HG03558 (cell line): ENCODE data around the gene NFKBIZ.
"Not testable (repeated sequence)": the region's sequence is repeated elsewhere in the genome, so short reads cannot be mapped to it uniquely, and the experiment has no call there.

Experiments
- ATAC-seq: cut with Tn5 transposase; IDR thresholded peaks from one replicate; pipeline ENCODE4 v1.9.1; 2021; ENCODE audit warnings: moderate number of reproducible peaks; ENCODE audit not compliant: unreplicated experiment; ENCODE audit errors: extremely low read depth

NFKBIZ gene

DNA sequence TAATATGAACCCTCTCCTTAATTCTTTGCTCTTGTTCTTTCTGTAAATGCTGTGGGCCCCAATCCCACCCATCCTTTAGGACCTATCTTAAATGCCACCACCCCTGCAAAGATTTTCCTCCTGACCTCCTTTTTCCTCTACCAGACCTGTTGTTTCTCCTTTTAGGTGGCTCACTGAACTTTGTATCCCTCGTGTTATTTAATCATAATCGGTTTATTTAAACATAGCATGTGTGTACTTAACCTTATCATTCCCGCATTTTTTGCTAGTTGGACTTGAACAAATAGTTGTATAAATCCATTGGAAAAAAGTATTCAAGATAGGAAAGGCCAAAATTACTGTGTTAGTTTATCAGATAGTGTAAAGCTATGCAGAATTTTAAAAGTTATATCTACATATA, 988 bp upstream of the NFKBIZ start:
- no peak for ATAC-seq

DNA sequence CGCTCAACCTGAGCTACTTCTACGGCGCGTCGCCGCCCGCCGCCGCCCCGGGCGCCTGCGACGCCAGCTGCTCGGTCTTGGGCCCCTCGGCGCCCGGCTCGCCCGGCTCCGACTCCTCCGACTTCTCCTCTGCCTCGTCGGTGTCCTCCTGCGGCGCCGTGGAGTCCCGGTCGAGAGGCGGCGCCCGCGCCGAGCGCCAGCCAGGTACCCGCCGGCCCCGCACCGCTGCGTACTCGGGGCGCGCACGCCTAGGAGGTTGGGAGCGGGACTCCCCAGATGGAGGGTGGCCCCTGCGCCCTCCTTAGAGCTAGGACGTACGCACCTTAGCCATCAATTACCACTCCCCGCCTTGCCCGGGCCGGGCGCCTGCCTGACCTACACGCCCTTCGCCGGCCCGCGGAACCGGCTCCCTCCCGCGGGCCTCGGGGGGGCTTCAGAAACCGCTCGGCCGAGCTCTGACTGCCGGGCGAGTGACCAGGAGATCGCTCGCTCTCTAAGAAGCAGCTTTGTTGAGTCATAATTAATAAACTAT, 466 bp downstream of the NFKBIZ start:
- ATAC-seq = peak; percentile 11

DNA sequence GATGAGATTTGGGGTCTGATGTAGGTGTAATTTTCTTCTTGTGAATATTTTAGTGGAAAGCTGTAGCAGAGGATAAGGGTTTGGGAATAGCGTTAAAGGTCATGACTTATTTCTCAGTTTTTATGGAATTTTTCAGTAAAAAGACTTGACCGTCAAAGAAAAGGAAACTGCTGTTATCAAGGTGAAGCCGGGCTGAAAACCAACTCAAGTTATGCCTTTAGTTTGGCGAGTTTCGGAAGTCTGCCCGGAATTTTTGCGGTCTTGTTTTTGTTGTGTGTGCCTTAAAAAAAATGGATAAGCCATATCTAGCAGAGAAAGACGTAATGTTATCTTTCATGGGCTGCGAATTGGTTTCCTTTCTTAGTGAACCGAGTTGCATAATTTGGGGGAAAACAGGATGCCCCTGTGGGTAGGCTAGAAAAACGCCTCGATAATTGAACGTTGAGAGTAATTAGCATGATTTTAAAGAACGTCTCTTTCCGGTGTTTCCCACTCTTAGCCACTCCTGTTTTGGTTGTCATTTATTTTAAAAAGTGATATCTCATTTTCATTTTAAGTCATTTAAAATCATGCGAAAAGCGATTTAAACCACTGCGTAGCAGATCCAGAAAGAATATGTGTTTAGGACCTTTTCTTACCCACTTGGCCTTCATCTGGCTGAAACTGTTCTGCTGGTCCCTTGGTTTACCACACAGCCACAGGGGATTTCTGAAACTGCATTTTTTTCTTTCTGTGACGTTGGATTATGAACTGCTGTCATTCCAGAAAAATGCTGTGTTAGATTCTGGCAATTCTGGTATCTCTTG, 1.1 kb downstream of the NFKBIZ start:
- peak; percentile 27 for ATAC-seq

DNA sequence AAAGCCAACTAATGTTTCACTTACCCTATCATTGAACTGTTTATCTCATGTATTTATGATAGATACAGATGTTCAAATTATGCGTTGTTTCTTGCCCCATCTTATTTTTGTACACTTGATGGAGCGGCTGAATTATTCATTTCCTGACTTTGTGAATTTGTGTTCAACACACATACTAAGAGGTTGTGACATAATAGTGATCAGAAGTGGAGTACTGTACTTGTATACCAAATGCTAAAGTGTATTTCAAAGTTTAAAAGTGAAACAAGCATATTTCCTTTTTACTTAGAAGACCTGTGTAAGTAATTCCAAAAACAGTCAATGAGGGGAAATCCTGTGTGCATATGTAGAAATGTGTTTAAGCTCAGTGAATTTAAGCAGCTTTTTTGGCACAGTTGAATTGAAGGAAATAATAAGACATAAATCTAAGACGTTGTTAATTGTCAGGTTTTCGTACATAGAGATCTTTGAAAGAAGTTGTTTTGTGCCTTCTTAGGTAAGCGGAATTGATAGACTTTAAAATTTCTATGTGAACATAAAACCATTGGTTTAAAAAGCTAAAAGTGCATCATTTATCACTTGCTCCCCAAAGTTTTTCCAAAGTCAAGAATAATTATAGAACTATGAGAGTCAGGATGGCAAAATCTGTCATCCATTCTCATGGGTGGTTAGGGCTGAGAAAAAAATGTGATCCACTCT, 1.9 kb downstream of the NFKBIZ start:
- no peak for ATAC-seq

DNA sequence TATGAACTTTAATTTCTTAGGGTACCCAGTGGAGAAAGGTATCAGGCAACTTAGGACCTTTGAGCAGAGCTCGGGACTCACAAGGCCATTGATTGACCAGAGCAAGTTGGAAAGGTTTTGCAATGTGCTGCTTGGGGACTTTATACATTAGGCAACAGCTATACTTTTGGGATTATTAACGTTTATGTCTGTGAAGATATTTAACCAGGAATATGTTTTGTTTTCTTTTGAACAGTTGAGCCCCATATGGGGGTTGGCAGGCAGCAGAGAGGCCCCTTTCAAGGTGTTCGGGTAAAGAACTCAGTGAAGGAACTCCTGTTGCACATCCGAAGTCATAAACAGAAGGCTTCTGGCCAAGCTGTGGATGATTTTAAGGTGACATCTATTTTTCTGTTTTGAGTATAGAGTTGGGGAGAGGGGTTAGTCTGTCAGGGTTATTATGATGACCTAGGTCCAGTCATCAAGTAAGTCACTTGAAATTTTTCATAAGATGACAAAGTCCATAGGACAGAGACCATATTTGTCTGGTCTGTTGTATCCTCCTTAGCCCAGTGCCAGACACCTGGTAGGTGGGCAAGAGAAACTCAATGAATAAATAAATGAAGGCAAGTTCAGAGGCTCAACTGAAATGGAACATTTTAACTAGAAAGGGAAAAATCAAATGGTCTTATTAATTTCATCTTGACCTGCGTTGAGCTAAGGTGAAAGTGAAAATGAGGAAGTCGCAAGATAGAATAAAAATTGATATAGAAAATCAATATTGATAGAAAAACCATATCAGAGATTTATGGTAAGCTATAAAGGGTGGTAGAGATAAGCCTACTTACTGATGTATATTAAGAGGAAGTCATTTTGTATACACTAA, 2.8 kb downstream of the NFKBIZ start:
- ATAC-seq = no peak

DNA sequence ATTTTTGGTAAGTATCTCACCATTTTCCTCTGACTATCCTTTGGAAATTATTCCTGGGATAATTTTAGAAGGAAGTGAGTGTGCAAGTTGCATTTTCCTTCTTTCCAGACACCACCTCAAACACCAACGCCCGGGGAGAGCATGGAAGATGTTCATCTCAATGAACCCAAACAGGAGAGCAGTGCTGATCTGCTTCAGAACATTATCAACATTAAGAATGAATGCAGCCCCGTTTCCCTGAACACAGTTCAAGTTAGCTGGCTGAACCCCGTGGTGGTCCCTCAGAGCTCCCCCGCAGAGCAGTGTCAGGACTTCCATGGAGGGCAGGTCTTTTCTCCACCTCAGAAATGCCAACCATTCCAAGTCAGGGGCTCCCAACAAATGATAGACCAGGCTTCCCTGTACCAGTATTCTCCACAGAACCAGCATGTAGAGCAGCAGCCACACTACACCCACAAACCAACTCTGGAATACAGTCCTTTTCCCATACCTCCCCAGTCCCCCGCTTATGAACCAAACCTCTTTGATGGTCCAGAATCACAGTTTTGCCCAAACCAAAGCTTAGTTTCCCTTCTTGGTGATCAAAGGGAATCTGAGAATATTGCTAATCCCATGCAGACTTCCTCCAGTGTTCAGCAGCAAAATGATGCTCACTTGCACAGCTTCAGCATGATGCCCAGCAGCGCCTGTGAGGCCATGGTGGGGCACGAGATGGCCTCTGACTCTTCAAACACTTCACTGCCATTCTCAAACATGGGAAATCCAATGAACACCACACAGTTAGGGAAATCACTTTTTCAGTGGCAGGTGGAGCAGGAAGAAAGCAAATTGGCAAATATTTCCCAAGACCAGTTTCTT, 3.9 kb downstream of the NFKBIZ start:
- no peak for ATAC-seq

DNA sequence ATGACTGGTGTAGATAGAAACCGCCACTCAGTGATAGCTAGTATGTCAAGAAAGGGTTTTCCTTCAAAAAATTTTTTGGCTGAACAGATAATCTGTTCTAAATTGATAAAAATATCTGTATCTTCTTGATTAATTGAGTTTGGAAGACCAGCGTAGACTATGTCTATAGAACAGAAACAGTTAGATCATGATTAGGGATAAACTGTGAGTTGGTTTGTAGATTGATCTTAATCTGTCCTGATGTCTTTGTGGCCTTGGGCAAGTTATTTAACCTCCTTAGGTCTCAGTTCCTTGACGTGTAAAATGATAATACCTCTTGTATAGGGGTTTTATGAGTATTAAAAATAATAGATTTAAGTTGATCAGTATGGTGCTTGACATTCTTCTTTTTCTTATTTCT, 4.7 kb downstream of the NFKBIZ start:
- no peak for ATAC-seq

DNA sequence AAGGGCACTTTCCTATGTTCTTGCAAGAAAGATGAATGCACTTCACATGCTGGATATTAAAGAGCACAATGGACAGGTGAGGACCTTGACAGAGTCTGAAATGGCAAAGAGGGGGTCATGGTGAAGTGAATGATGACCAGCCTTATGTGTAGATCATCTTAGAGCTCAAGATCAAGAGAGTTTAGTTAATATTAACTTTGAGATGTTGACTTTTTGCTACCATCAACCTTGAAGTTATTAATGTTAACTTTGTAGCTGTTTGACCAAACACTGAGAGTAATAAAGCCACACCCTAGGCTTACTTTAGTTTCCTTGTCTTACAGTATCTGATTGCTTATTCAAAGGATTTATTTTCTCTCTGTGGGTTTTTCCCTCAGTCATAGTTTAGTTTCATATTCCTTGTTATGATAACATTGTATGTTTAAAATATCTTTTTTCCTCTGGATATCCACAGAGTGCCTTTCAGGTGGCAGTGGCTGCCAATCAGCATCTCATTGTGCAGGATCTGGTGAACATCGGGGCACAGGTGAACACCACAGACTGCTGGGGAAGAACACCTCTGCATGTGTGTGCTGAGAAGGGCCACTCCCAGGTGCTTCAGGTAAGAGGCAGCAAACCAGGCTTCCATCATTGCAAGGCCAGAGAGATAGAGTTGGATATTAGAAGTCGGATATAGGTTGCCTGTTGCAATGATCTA, 5.4 kb downstream of the NFKBIZ start:
- ATAC-seq = no peak

DNA sequence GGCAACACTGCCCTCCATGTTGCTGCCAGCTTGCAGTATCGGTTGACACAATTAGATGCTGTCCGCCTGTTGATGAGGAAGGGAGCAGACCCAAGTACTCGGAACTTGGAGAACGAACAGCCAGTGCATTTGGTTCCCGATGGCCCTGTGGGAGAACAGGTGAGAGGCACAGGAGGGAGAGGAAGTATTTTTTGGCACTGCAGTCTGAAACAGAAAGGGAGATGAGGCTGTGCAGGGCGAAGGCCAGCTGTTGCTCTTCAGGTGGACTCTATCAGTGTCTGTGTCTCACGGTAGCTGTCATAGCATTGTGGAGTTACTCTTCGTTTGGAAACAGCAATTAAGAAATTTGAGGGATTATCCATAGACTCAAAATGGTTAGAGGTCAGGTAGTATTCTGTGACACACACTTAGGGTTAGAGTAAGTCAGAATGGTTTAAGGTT, 8.0 kb downstream of the NFKBIZ start:
- ATAC-seq = no peak

DNA sequence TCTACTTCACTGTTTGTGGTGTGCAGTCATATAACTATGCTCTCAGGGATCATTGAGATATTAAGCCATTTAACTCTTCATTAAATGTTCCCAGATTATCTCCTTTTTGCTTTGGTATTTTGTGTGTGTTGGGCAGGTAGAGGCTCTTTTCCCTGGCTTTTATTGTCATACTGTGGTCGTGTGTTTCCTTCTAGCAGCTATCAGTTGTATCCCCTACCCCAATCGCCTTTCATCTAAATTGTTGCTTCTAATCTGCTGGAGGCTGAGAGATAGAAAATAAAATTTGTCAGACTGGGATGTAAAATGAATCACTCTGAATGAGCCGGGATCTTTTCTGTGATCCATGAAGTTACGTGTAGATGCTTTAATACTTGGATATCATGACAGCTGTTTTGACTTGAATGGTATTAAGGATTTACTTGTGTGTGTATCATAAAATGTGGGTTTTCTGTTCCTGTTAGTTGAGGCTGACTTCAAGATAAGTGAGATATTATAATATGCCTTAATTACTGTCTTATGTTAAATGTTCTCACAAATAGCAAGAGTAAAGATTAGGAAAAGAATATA, 9.2 kb downstream of the NFKBIZ start:
- ATAC-seq = no peak

DNA sequence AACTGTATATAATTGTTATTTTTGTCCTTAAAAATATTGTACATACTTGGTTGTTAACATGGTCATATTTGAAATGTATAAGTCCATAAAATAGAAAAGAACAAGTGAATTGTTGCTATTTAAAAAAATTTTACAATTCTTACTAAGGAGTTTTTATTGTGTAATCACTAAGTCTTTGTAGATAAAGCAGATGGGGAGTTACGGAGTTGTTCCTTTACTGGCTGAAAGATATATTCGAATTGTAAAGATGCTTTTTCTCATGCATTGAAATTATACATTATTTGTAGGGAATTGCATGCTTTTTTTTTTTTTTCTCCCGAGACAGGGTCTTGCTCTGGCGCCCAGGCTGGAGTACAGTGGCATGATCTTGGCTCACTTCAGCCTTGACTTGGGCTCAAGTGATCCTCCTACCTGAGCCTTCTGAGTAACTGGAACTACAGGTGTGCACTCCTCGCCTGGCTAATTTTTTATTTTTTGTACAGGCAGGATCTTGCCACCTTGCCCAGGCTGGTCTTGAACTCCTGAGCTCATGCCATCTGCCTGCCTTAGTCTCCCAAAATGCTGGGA, 10.7 kb downstream of the NFKBIZ start:
- no peak for ATAC-seq

DNA sequence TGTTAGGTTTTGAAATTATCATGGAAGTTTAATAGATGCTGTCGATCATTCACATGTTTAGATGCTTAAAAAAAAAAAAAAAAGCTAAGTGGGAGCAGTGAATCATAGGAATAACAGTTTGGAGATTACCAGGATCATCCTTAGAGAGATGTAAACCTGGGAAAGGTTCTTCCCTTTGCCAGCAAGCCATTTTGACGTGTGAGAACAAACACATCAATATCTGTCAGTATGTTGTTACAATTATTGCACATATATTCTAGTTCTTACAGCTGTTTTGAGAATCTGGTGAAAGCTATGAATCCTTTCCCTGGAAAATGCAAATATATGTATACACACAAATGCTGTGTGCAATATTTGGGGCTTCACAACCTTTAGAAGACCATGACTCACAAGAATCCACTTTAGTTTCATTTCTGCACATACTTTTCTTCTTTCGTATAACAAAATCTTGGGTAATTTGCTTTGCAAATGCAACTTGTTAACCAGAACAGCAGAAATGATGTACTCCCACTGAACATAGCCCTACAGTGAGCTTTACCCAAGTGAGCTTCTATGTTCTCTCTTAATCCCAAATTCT, 12.0 kb downstream of the NFKBIZ start:
- ATAC-seq = no peak

DNA sequence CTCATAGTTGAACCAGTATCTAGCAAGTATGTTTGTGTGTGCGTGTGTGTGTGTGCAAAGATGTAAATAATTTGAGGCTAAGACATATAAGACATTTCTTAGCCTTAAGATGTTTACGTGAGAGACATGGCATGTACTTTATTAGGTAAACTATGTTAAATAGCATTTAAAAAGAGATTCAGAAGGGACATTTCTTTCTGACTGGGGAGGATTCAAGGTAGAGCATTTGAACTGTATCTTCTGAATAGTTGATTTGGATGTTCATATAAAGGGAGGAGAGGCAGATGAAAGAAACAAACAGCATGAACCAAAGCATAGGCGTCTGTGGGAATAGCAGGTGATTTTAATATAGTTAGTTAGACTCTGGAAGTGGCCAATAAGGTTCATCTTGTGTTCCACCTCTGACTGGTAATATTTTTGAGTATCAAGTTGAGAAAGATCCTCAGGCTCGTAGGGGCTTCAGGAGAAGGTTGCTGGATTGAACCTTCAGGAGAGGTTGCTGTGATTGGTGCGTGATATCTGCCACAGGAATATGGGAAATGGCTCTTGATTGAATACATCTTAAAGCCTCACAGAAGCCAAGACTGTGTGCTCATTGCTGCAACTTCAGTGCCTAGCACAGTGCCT, 12.6 kb downstream of the NFKBIZ start:
- ATAC-seq = no peak

DNA sequence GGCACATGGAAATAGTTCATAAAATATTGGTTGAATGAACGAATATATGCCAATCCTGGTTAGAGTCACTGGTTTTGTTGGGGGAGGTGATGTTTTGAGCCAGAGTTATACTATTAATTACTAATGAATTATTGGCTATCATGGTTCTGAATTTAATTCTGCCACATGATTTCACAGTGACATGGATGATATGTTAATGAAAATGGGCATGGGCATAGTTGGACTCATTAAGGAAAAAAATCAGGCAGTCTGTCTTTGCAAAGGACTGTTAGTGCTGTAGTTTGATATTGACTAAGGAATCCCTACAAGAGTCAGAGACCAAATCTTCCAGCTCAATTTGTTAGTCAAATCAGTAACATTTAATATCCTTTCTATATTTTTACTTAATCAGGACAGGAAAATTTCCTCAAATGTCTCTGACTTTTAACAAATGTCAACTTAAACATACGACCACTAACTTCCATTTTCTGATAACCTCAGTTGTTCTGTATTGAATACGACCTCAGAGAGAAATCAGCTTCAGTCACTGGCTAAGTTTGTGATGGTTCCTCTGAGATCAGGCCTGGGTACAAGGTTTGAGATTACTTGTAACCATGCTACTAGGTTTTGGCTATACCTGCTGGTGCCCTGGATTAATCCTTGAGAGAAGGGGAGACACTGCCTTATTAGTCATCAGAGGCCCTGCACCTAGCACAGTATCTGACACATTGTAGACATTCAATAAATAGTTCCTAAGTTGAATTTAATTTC, 13.3 kb downstream of the NFKBIZ start:
- no peak for ATAC-seq

DNA sequence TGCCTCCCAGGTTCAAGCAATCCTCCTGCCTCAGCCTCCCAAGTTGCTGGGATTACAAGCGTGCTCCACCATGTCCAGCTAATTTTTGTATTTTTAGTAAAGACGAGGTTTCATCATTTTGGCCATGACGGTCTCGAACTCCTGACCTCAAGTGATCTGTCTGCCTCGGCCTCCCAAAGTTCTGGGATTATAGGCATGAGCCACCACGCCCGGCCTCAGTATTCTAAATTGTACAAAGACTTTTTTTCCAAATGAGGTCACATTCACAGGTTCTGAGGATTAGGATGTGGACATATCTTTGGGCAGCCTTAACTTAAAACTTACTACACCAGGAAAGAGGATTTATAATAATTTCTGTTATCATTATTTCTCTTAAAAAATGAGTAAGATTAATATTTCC, 15.6 kb downstream of the NFKBIZ start:
- ATAC-seq = not testable (repeated sequence)

DNA sequence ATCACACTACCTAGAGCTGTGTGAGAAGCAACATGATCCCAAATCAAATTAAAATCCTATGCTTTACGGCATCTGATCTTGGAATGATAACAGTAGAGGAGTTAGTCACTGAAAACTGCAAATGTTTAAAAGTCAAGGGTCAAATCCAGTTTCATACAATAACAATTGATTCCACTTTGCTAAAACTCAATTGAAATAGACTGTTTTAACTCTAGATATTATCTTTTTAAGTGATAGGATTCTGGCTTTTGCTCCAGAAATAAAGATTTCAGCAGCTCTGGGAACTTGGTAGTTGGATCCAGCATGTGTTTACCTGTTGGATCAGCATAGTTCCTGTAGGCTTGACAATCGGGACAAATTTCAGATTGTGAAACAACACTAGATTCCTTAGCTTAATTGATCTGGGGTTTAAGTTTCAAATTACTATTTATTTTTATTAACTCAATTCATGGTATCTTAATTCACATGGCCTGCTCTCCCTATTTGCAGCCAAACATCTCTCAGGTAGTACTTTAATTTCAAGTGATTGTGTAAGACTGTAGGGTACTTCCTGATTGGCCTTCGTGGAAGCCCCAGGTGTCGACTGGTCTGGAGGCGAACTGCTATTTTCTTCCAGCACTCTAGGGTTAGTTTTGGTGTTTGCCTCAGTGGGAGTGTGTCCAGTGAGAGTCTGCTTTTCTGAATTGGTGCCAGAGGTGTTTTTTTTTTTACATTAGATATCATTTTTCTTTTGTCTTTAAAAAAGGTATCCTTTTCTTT, 16.6 kb downstream of the NFKBIZ start:
- no peak for ATAC-seq
